ENCODE measurements around the gene DLGAP5. TPM values are rescaled to one million over a fixed set of nuclear protein-coding genes. Genes with fewer than 3 reads are reported as not detected.
A peak's percentile ranks its signal among the peaks of the same experiment; 100 is the strongest.

The DLGAP5 gene
- total RNA-seq (1 to 10 TPM in 1 of 2 donors, under 1 TPM in 1; 0.34 to 5.0 TPM), polyA plus RNA-seq (under 1 TPM; 0.37 to 0.89 TPM)
- long read RNA-seq, donor 1, partial matches to known transcripts: 5 of 7 reads
- long read RNA-seq, donor 1, other reads (novel, unspliced or antisense): 0 of 7 reads
- long read RNA-seq, donor 2: 0 reads
- long read RNA-seq, donor 3: 0 reads
- long read RNA-seq, donor 4: 0 reads
- long read RNA-seq, donor 5, transcript DLGAP5-201 (19 exons, 2,973 nt): major isoform, 7 of 13 reads
- long read RNA-seq, donor 5, partial matches to known transcripts: 6 of 13 reads
- long read RNA-seq, donor 5, other reads (novel, unspliced or antisense): 0 of 13 reads

GRCh38 chr14:55191203-55192053 is at the start of gene DLGAP5:
TSS of gene DLGAP5 (minus strand) at chr14:55191585. CDS start at chr14:55189179, 2,406 bp downstream.
- Histone ChIP-seq H3K9me3 (ENCODE audit: control insufficient read depth in 4 of 4, insufficient read depth in 3 of 4, low read length in 3 of 4) (no peaks in the 10 kb centered on the region), H3K27ac (ENCODE audit: low read depth in 1 of 2, low read length in 1 of 2) (no peak within 1 kb of the TSS), H3K36me3 (ENCODE audit: control insufficient read depth in 4 of 4, insufficient read depth in 4 of 4, low read length in 4 of 4) (no peaks in the 10 kb centered on the region), H3K4me1 (ENCODE audit: control insufficient read depth in 5 of 5, insufficient read depth in 5 of 5, low read length in 5 of 5) (peaks cover 0 to 18% (median 3%) of the 10 kb centered on the region in 5 donors), H3K27me3 (ENCODE audit: control insufficient read depth in 3 of 3, insufficient read depth in 3 of 3, low read length in 2 of 3) (no peaks in the 10 kb centered on the region), H3K4me3 (peak within 1 kb of the TSS; percentile 54), H3K9ac (ENCODE audit: insufficient read depth in 1 of 2, low read length in 2 of 2) (peak within 1 kb of the TSS; percentile 8 to 78)
- TF ChIP-seq CTCF (IDR thresholded peaks at IDR 0.05; ENCODE audit: control extremely low read depth, extremely low read depth): no peak
- WGBS, 2 donors: 3% methylated on average over 43 to 46 of the region's 46 CpGs
- peak; percentile 97 to 99 (median 99) for DNase-seq
- ATAC-seq (ENCODE audit: insufficient read depth, low FRiP score): peak; percentile 95

GRCh38 chr14:55240526-55241178 is 49.3 kb upstream of the DLGAP5 start:
- ATAC-seq (ENCODE audit: insufficient read depth, low FRiP score) (no peak), DNase-seq (peak; percentile 12 to 35 (median 29))
- no peak overlapping the region for H3K4me3 ChIP-seq
- no peak for TF ChIP-seq CTCF (IDR thresholded peaks at IDR 0.05; ENCODE audit: control extremely low read depth, extremely low read depth)
- no peaks in the 10 kb centered on the region for H3K9me3 ChIP-seq (ENCODE audit: control insufficient read depth in 4 of 4, insufficient read depth in 3 of 4, low read length in 3 of 4)
- peaks cover 0 to 2% (median 0%) of the 10 kb centered on the region in 5 donors for H3K4me1 ChIP-seq (ENCODE audit: control insufficient read depth in 5 of 5, insufficient read depth in 5 of 5, low read length in 5 of 5)
- no peak overlapping the region for H3K9ac ChIP-seq (ENCODE audit: insufficient read depth in 1 of 2, low read length in 2 of 2)
- no peak overlapping the region for H3K27ac ChIP-seq (ENCODE audit: low read depth in 1 of 2, low read length in 1 of 2)
- H3K36me3 ChIP-seq (ENCODE audit: control insufficient read depth in 4 of 4, insufficient read depth in 4 of 4, low read length in 4 of 4): no peaks in the 10 kb centered on the region
- H3K27me3 ChIP-seq (ENCODE audit: control insufficient read depth in 3 of 3, insufficient read depth in 3 of 3, low read length in 2 of 3): peaks cover 0 to 29% (median 23%) of the 10 kb centered on the region in 3 donors
- 40 to 50% methylated on average over 33 of the region's 33 CpGs for WGBS, 2 donors

GRCh38 chr14:55239320-55239719 is 47.9 kb upstream of the DLGAP5 start:
- DNase-seq (no peak), ATAC-seq (ENCODE audit: insufficient read depth, low FRiP score) (no peak)
- H3K9ac ChIP-seq (ENCODE audit: insufficient read depth in 1 of 2, low read length in 2 of 2): no peak overlapping the region
- peaks cover 0 to 27% (median 23%) of the 10 kb centered on the region in 3 donors for H3K27me3 ChIP-seq (ENCODE audit: control insufficient read depth in 3 of 3, insufficient read depth in 3 of 3, low read length in 2 of 3)
- 37 to 64% methylated on average over 1 of the region's 1 CpG for WGBS, 2 donors
- no peak for TF ChIP-seq CTCF (IDR thresholded peaks at IDR 0.05; ENCODE audit: control extremely low read depth, extremely low read depth)
- H3K4me1 ChIP-seq (ENCODE audit: control insufficient read depth in 5 of 5, insufficient read depth in 5 of 5, low read length in 5 of 5): peaks cover 0 to 2% (median 0%) of the 10 kb centered on the region in 5 donors
- no peaks in the 10 kb centered on the region for H3K36me3 ChIP-seq (ENCODE audit: control insufficient read depth in 4 of 4, insufficient read depth in 4 of 4, low read length in 4 of 4)
- no peaks in the 10 kb centered on the region for H3K9me3 ChIP-seq (ENCODE audit: control insufficient read depth in 4 of 4, insufficient read depth in 3 of 4, low read length in 3 of 4)
- H3K4me3 ChIP-seq: no peak overlapping the region
- H3K27ac ChIP-seq (ENCODE audit: low read depth in 1 of 2, low read length in 1 of 2): no peak overlapping the region

All from lung (tissue), 16 donors.